NB4 (cell line): Measurements from ENCODE around the gene AQR.

Experiments used
- POLR2A ChIP-seq: IDR thresholded peaks from 2 replicates; pipeline ENCODE4 v1.6.1; 2011; ENCODE audit warnings: mild to moderate bottlenecking; ENCODE audit not compliant: insufficient read length; ENCODE audit errors: extremely low read depth
- TF ChIP-seq, protein P1 (sequence below): IDR thresholded peaks from one replicate; pipeline ENCODE4 v1.5.1; 2012; ENCODE audit warnings: low read depth, low read length
- TF ChIP-seq, protein P2 (sequence below): IDR thresholded peaks from 2 replicates; pipeline ENCODE4 v1.6.1; 2011; ENCODE audit warnings: low read depth, low read length

DNA sequence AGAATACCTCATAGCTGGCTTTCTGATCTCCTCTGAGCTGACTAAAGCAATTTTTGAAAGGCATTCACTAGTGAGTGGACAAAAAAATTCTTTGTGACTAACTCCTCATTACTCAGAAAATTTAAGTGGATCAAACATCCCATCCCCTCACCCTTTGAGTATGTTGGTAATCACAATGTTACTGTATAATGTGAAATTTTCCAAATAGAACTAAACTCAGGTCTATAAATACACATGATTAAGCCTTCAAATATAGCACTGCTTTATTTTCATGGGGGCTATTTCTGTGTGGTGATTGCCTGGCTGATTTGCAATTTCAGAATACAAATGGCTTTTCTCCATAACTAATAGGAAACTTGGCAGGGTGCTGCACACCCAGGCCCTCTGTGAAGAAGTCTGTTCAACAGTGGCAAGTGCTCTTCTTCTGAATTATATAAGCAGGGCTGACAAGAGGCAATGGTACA, 128.2 kb downstream of the AQR start:
- TF ChIP-seq, protein P1, sequence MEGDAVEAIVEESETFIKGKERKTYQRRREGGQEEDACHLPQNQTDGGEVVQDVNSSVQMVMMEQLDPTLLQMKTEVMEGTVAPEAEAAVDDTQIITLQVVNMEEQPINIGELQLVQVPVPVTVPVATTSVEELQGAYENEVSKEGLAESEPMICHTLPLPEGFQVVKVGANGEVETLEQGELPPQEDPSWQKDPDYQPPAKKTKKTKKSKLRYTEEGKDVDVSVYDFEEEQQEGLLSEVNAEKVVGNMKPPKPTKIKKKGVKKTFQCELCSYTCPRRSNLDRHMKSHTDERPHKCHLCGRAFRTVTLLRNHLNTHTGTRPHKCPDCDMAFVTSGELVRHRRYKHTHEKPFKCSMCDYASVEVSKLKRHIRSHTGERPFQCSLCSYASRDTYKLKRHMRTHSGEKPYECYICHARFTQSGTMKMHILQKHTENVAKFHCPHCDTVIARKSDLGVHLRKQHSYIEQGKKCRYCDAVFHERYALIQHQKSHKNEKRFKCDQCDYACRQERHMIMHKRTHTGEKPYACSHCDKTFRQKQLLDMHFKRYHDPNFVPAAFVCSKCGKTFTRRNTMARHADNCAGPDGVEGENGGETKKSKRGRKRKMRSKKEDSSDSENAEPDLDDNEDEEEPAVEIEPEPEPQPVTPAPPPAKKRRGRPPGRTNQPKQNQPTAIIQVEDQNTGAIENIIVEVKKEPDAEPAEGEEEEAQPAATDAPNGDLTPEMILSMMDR: no peak
- TF ChIP-seq POLR2A: no peak
- TF ChIP-seq, protein P2, sequence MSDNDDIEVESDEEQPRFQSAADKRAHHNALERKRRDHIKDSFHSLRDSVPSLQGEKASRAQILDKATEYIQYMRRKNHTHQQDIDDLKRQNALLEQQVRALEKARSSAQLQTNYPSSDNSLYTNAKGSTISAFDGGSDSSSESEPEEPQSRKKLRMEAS: no peak
